GM19035 (cell line): ENCODE data around the gene CREB3L2.
"Not testable (repeated sequence)": the region's sequence is repeated elsewhere in the genome, so short reads cannot be mapped to it uniquely, and the experiment has no call there.

ENCODE experiments used
- ATAC-seq: cut with Tn5 transposase; IDR thresholded peaks from one replicate; pipeline ENCODE4 v1.9.1; 2021; ENCODE audit not compliant: unreplicated experiment

CREB3L2 gene

GRCh38 chr7:137935884-137936508 is 65.9 kb downstream of the CREB3L2 start:
- no peak for ATAC-seq

GRCh38 chr7:137934941-137935883 is 66.7 kb downstream of the CREB3L2 start:
- peak; percentile 89 for ATAC-seq

- no peak for ATAC-seq
Measured at GRCh38 chr7:137934176-137934826, 67.6 kb downstream of the CREB3L2 start.

GRCh38 chr7:137933270-137934017 is 68.4 kb downstream of the CREB3L2 start:
- ATAC-seq = no peak

GRCh38 chr7:137932881-137933269 is 69.0 kb downstream of the CREB3L2 start:
- ATAC-seq = no peak

- no peak for ATAC-seq
Measured at GRCh38 chr7:137931823-137932222, 70.1 kb downstream of the CREB3L2 start.

- ATAC-seq = no peak
Measured at GRCh38 chr7:137930581-137930980, 71.3 kb downstream of the CREB3L2 start.

GRCh38 chr7:137928626-137929025 is 73.3 kb downstream of the CREB3L2 start:
- no peak for ATAC-seq

- no peak for ATAC-seq
Measured at GRCh38 chr7:137927386-137927785, 74.5 kb downstream of the CREB3L2 start.

- ATAC-seq = not testable (repeated sequence)
Measured at GRCh38 chr7:137926206-137926605, 75.7 kb downstream of the CREB3L2 start.

GRCh38 chr7:137925754-137926153 is 76.1 kb downstream of the CREB3L2 start:
- no peak for ATAC-seq

GRCh38 chr7:137925091-137925490 is 76.8 kb downstream of the CREB3L2 start:
- no peak for ATAC-seq

GRCh38 chr7:137923380-137923779 is 78.5 kb downstream of the CREB3L2 start:
- ATAC-seq = no peak

- no peak for ATAC-seq
Measured at GRCh38 chr7:137920637-137921399, 81.1 kb downstream of the CREB3L2 start.

- ATAC-seq = no peak
Measured at GRCh38 chr7:137919987-137920386, 81.9 kb downstream of the CREB3L2 start.

GRCh38 chr7:137916980-137917645 is 84.8 kb downstream of the CREB3L2 start:
- no peak for ATAC-seq

- ATAC-seq = no peak
Measured at GRCh38 chr7:137916564-137916963, 85.3 kb downstream of the CREB3L2 start.

GRCh38 chr7:137915266-137915665 is 86.6 kb downstream of the CREB3L2 start:
- no peak for ATAC-seq

GRCh38 chr7:137913985-137914384 is 87.9 kb downstream of the CREB3L2 start:
- ATAC-seq = no peak

- ATAC-seq = no peak
Measured at GRCh38 chr7:137909042-137909441, 92.8 kb downstream of the CREB3L2 start.
